ENCODE results near the gene F12. TPM values are rescaled to one million over a fixed set of nuclear protein-coding genes. Genes with fewer than 3 reads are reported as not detected.

F12 gene
- total and polyA plus RNA-seq, 2 of the 8 experiments (the other 6 are each of a cell fraction or from before 2014, with no cell fraction given): 6.5 to 7.8 TPM

- TF ChIP-seq KDM1A (IDR thresholded peaks at IDR 0.05; ENCODE audit: borderline replicate concordance, low read length) (no peak), SAP30 (IDR thresholded peaks at IDR 0.05; ENCODE audit: insufficient read depth, insufficient replicate concordance, low read length) (no peak)
Measured at GRCh38 chr5:177380805-177381126, 28.6 kb downstream of the F12 start (continued).
